GM13977 (cell line): ENCODE results near the gene TRIM6.

ENCODE experiments used
- DNase-seq: peaks from one replicate; pipeline ENCODE4 v3.0.0; 2012; ENCODE audit warnings: low spot score
- in situ Hi-C: fragments of 300-500 bp; cut with MboI; formaldehyde crosslinking; loops from one replicate; pipeline ENCODE4 v1.12.0; 2022; ENCODE audit warnings: low sequenced_read_pairs, low pct_unique_long_range_greater_than_20kb, mixed read lengths, inconsistent platforms; ENCODE audit not compliant: unreplicated experiment
- TF ChIP-seq, protein P1 (sequence below): IDR thresholded peaks from 2 replicates; pipeline ENCODE4 v1.5.1; 2012; ENCODE audit warnings: mild to moderate bottlenecking, control low read depth; ENCODE audit not compliant: insufficient read depth; ENCODE audit errors: extremely low read depth, missing control alignments

The TRIM6 gene

DNA sequence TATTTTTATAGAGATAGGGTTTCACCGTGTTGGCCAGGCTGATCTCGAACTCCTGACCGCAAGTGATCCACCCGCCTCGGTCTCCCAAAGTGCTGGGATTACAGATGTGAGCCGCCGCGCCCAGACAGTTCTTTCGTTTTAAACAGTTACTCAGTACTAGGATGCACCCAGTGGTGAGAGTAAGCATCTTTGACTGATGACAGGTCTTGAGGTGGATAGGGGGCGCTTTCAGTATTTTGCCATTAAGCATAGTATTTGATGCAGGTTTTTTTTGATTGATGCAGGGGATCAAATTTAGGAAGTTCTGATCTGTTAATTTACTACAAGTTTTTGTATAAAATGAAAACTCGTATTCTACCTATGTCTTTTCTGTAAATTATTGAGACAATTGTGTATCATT lies 15.2 kb downstream of the TRIM6 start:
- TF ChIP-seq, protein P1, sequence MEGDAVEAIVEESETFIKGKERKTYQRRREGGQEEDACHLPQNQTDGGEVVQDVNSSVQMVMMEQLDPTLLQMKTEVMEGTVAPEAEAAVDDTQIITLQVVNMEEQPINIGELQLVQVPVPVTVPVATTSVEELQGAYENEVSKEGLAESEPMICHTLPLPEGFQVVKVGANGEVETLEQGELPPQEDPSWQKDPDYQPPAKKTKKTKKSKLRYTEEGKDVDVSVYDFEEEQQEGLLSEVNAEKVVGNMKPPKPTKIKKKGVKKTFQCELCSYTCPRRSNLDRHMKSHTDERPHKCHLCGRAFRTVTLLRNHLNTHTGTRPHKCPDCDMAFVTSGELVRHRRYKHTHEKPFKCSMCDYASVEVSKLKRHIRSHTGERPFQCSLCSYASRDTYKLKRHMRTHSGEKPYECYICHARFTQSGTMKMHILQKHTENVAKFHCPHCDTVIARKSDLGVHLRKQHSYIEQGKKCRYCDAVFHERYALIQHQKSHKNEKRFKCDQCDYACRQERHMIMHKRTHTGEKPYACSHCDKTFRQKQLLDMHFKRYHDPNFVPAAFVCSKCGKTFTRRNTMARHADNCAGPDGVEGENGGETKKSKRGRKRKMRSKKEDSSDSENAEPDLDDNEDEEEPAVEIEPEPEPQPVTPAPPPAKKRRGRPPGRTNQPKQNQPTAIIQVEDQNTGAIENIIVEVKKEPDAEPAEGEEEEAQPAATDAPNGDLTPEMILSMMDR, result no peak
- no peak for DNase-seq
- in situ Hi-C loops, result no loop called here

GRCh38 chr11:5618807-5619206 lies 22.4 kb downstream of the TRIM6 start:
- DNase-seq, result no peak
- TF ChIP-seq, protein P1, result no peak
- in situ Hi-C loops, result no loop called here

DNA sequence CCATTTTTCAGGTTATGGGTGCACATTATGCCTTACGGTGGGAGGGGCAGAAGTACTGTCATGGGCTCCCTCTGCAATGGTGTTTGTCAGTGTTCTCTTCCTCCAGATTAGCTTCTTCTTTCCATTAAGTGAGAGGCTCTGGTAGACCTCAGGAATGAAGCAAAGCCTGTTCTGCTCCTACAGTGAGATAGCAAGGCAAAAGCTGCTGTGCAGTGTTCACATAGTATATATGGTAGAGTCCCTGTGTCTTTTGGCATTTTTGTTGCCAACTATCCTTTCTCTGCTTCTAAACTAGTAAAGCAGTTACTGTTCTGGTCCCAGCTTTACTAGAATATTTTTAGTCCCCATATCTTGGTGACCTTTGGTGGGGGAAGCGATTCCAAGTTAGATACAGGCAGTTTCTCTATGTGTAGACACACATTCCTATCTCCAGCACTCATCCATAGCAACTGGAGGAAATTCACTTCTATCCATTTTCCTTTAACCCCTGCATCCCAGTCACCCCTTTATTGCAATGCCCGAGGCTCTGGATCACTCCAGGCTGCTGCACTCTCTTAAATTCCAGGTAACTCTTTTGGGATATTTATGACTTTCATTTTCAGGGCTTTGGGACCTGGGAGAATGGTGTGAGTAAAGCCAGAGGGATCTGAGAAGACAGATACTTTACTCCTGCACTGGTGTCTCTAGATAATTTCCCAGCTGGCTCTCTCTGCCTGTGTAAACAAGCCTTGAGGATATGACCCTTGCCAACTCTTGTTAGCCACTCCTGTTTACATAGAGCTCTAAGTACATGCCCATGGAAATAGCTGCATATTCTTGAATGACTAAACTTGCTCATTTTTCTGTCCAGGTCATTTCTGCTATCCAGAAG lies 24.4 kb downstream of the TRIM6 start:
- DNase-seq, result no peak
- TF ChIP-seq, protein P1, result no peak
- in situ Hi-C loops, result no loop called here

DNA sequence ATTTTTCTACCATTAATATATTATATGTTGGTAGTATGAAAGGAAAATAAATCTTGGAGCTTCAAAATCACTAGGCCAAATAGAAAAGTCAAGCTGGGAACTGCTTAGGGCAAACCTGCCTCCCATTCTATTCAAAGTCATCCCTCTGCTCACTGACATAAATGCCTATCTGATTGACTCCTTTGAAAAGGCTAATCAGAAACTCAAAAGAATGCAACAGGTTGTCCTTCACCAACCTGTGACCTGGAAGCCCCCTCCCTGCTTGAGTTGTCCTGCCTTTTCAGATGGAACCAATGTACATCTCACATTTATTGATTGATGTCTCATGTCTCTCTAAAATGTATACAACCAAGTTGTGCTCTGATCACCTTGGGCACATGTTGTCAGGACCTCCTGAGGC lies 25.1 kb downstream of the TRIM6 start:
- DNase-seq, result no peak
- TF ChIP-seq, protein P1, result no peak
- in situ Hi-C loops, result no loop called here

- in situ Hi-C loops, result no loop called here
- no peak for DNase-seq
- TF ChIP-seq, protein P1, result no peak
These were observed 26.4 kb downstream of the TRIM6 start for GRCh38 chr11:5622802-5623201.

DNA sequence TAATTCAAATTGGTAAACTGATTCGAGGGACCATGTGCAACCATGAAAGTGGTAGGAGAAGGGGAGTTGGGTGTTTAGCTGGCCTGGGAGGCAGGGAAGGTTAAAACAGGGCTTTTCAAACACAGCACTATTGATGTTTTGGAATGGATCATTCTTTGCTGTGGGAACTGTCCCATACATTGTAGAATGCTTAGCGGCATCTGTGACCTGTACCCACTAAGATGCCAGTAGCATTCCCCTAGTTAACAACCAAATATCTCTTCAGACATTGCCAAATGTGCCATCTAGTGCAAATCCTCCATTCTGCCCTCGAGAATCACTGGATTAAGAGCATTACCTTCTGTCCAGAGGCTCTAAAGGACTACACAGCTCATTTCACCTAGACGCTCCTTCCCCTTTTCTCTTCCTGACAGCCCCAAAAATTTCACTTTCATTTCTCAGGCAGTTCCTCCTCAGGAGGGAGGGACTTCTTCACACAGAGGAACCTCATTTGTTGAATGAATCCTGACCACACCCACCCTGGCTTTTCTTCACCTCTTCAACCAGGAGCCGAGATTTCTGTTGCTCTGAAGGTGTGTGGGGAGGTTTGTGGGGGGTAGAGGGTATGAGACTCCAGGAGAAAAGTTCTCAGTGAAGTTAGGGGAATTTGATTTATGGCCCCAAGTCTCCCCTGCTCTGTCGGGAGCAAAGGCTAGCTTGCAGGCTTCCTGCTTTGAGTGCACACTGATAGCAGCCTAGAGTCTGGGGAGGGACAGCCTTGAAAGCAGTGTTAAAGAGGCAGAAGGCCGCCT lies 28.2 kb downstream of the TRIM6 start, which contains the start of gene TRIM34:
TRIM34 (plus strand) TSS at position 513 of the 791 bp plus-strand sequence. CDS start 7,331 bp downstream, outside the sequence.
- peak; percentile 85 for DNase-seq
- in situ Hi-C loops, result no loop called here
- TF ChIP-seq, protein P1, result no peak
